Naive B cell (primary cell): Measurements from ENCODE around the gene MYH6. TPM values are rescaled to one million over a fixed set of nuclear protein-coding genes. Genes with fewer than 3 reads are reported as not detected.
A peak's percentile ranks its signal among the peaks of the same experiment; 100 is the strongest.

Experiments
- ATAC-seq, 2 donors: fragments of 150-1000 bp; cut with Tn5 transposase; 2 replicates each; pipeline ENCODE4 v1.10.0; 2021; ENCODE audit warnings: low read depth in 2 of 2, mild to moderate bottlenecking in 2 of 2, moderate library complexity in 2 of 2
- DNase-seq: peaks from one replicate; pipeline ENCODE4 v3.0.0; 2022
- H3K27ac Mint-ChIP-seq, 6 donors: one replicate each; pipeline ENCODE4 v1.8.0; 2020 to 2022; ENCODE audit warnings: mild to moderate bottlenecking in 6 of 6, mixed read lengths in 6 of 6, moderate library complexity in 5 of 6, inconsistent platforms in 2 of 6
- H3K27me3 Mint-ChIP-seq, 3 donors: one replicate each; pipeline ENCODE4 v1.8.0; 2021 to 2022; ENCODE audit warnings: mixed read lengths in 3 of 3, mild to moderate bottlenecking in 1 of 3
- H3K36me3 Mint-ChIP-seq, 2 donors: one replicate each; pipeline ENCODE4 v1.8.0; 2020 to 2022; ENCODE audit warnings: mixed read lengths in 2 of 2, inconsistent platforms in 1 of 2, mild to moderate bottlenecking in 1 of 2
- H3K4me1 Mint-ChIP-seq, 3 donors: one replicate each; pipeline ENCODE4 v1.8.0; 2020 to 2022; ENCODE audit warnings: mixed read lengths in 3 of 3, inconsistent platforms in 1 of 3, mild to moderate bottlenecking in 1 of 3, moderate library complexity in 1 of 3
- H3K4me3 Mint-ChIP-seq, 8 donors: one replicate each; pipeline ENCODE4 v1.8.0; 2020 to 2022; ENCODE audit warnings: mild to moderate bottlenecking in 8 of 8, mixed read lengths in 8 of 8, moderate library complexity in 8 of 8, inconsistent platforms in 2 of 8
- H3K9me3 Mint-ChIP-seq, 7 donors: one replicate each; pipeline ENCODE4 v1.8.0; 2020 to 2022; ENCODE audit warnings: mixed read lengths in 7 of 7, mild to moderate bottlenecking in 5 of 7, inconsistent platforms in 2 of 7, moderate library complexity in 1 of 7
- polyA plus RNA-seq, 6 donors: library from polyadenylated mRNA; unstranded; fragments of 300-500 nt; fragmentation: Illumina TruSeq; gene quantifications; one replicate each; pipeline ENCODE4 v1.2.3, GENCODE V29; 2021; ENCODE audit warnings: low read depth in 6 of 6

MYH6 gene
- polyA plus RNA-seq, 6 donors from 2014 or later = not detected

DNA sequence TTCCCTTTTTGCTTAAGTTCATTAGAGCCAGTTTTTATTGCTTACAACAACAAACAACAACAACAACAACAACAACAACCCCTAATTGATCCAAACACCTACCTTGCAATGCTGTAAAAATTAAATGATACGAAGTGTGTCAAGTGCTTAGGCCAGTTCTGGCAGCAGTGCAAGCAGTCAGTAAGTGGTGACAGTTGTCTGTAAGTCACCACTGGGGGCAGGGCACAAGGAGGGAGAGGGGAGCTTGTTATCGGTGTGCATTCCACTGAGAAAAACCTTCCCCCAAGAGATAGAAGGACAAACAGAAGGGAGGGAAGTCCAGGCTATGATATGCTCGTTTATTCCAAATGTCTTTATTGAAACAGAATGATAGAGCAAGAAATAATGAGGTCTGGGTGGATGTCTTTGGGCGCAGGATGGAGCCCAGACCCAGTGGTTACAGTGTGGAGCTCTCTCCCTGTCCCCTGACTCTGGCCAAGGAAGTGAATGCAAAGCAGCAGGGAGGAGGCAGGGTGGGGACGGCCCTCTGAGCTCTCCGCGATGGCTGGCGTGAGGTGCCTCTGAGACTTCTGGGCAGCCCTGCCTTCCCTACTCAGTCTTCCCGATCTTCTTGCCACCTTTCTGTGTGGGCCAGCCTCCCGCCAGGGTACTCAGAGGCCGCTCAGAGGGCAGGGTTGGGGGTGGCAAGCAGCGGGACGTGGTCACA, 61.9 kb downstream of the MYH6 start:
- DNase-seq (no peak), ATAC-seq (no peak)
- no peak overlapping the region for H3K4me3 Mint-ChIP-seq
- peaks cover 0 to 4% (median 0%) of the 10 kb centered on the region in 7 donors for H3K9me3 Mint-ChIP-seq
- H3K36me3 Mint-ChIP-seq = peaks cover 0 to 9% of the 10 kb centered on the region in 2 donors
- H3K27ac Mint-ChIP-seq = no peak overlapping the region
- peaks cover 21 to 71% (median 62%) of the 10 kb centered on the region in 3 donors for H3K27me3 Mint-ChIP-seq
- peaks cover 0 to 5% (median 0%) of the 10 kb centered on the region in 3 donors for H3K4me1 Mint-ChIP-seq

DNA sequence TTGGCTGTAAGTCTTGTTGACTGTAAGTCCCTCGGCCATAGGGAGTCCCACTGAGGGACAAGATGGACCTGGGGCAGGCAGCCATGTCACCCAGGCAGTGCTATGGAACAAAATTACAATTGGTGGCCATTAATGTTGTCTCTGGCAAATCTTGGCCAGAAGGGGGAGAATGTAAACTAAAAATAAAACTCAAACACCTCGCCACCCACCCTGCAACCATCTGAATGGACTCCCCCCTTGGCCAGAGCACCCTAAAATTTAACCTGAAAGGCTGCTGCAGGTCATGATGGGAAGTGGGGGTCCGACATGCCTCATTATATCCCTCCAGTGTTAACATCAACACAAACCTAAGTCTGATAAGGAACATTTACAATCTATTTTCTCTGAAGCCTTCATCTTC, 63.6 kb downstream of the MYH6 start:
- H3K4me3 Mint-ChIP-seq = no peak overlapping the region
- peaks cover 7 to 54% (median 46%) of the 10 kb centered on the region in 3 donors for H3K27me3 Mint-ChIP-seq
- peak overlapping the region in 1 of 6 donors; percentile 47 for H3K27ac Mint-ChIP-seq
- H3K36me3 Mint-ChIP-seq = no peaks in the 10 kb centered on the region
- H3K9me3 Mint-ChIP-seq = peaks cover 0 to 8% (median 4%) of the 10 kb centered on the region in 7 donors
- no peak for DNase-seq
- ATAC-seq = no peak
- no peaks in the 10 kb centered on the region for H3K4me1 Mint-ChIP-seq

DNA sequence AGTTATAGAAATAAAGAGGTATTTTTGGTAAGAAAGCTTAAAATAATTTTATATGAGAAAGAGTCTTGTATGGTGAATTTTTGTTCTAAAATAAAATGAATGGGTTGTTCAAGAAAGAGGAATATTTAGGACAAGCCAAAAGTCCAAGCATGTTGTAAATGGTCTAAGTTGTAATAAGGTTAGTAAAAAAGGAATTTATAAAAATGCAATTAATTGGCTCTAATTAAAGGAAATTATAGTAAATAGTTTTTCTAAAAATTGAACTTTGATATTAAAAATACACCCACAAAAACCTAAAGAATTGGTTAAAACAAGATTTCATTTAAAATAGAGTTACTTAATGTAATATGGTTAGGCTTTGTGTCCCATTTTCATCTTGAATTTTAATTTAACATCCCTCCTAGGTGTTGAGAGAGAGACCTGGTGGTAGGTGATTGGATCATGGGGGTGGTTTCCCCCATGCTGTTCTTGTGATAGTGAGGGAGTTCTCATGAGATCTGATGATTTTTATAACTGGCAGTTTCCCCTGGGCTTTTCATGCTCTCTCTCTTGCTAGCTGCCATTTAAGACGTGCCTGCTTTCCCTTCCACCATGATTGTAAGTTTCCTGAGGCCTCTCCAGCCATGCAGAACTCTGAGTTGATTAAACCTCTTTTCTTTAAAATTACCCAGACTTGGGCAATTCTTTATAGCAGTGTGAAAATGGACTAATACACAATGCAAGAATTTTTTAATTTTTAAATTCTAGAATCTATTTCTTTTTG, 68.4 kb downstream of the MYH6 start:
- Mint-ChIP-seq H3K4me3 (no peak overlapping the region), H3K27ac (no peak overlapping the region), H3K27me3 (peaks cover 33 to 57% (median 44%) of the 10 kb centered on the region in 3 donors), H3K9me3 (peaks cover 0 to 16% (median 6%) of the 10 kb centered on the region in 7 donors), H3K36me3 (no peaks in the 10 kb centered on the region), H3K4me1 (no peaks in the 10 kb centered on the region)
- DNase-seq = no peak
- no peak for ATAC-seq

DNA sequence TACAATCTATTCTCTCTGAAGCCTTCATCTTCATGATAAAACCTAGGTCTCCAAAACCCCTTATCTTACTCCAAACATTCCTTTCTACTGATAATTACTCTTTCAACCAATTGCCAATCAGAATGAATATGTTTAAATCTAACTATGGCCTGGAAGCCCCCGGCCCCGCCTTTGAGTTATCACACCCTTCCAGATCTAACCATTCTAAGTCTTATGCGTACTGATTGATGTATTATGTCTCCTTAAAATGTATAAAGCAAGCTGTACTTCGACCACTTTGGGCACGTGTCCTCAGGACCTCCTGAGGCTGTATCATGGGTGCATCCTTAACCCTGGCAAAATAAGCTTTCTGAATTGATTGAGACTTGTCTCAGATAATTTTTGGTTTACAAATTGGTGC, 72.5 kb downstream of the MYH6 start:
- H3K27ac Mint-ChIP-seq = no peak overlapping the region
- no peak for ATAC-seq
- H3K36me3 Mint-ChIP-seq = no peaks in the 10 kb centered on the region

More for the DNA sequence above, 72.5 kb downstream of the MYH6 start:
- DNase-seq = no peak
- peaks cover 31 to 40% (median 39%) of the 10 kb centered on the region in 3 donors for H3K27me3 Mint-ChIP-seq
- H3K4me1 Mint-ChIP-seq = no peaks in the 10 kb centered on the region
- H3K4me3 Mint-ChIP-seq = no peak overlapping the region
- H3K9me3 Mint-ChIP-seq = peaks cover 0 to 16% (median 6%) of the 10 kb centered on the region in 7 donors

Other genes starting within 250 kb of the MYH6 start
- gene SLC7A8, start 224.6 kb downstream of the MYH6 start, polyA plus RNA-seq = under 1 TPM in 3 of 6 donors, not detected in 3; 0.31 to 0.50 (median 0.48) TPM
- gene RNF212B, start 170.3 kb downstream of the MYH6 start, polyA plus RNA-seq = not detected
- gene HOMEZ, start 122.1 kb downstream of the MYH6 start, polyA plus RNA-seq = 1 to 10 TPM; 1.0 to 6.9 (median 4.8) TPM
- gene PPP1R3E, start 105.4 kb downstream of the MYH6 start, polyA plus RNA-seq = 10 to 100 TPM in 1 of 6 donors, 1 to 10 TPM in 5; 3.9 to 11.8 (median 5.1) TPM
- gene BCL2L2, start 101.4 kb downstream of the MYH6 start, polyA plus RNA-seq = under 1 TPM in 3 of 6 donors, not detected in 3; 0.22 to 0.72 (median 0.28) TPM
- 100 to 1,000 TPM; 114 to 160 (median 145) TPM for gene PABPN1, start 86.8 kb downstream of the MYH6 start, polyA plus RNA-seq
- under 1 TPM in 2 of 6 donors, not detected in 4; 0.29 to 0.66 TPM for gene SLC22A17, start 55.4 kb downstream of the MYH6 start, polyA plus RNA-seq
- not detected for gene EFS, start 43.1 kb downstream of the MYH6 start, polyA plus RNA-seq
- gene IL25, start 35.5 kb downstream of the MYH6 start, polyA plus RNA-seq = not detected
- gene CMTM5, start 31.2 kb downstream of the MYH6 start, polyA plus RNA-seq = 1 to 10 TPM in 2 of 6 donors, under 1 TPM in 2, not detected in 2; 0.36 to 2.5 (median 1.6) TPM
- gene MYH7, start 27.4 kb upstream of the MYH6 start, polyA plus RNA-seq = not detected
- 100 to 1,000 TPM in 1 of 6 donors, 10 to 100 TPM in 5; 54.2 to 105 (median 76.4) TPM for gene NGDN, start 61.4 kb upstream of the MYH6 start, polyA plus RNA-seq
- gene ZFHX2, start 143.5 kb upstream of the MYH6 start, polyA plus RNA-seq = under 1 TPM in 3 of 6 donors, not detected in 3; 0.03 to 0.38 (median 0.04) TPM
- gene THTPA, start 148.0 kb upstream of the MYH6 start, polyA plus RNA-seq = 10 to 100 TPM; 16.0 to 28.3 (median 21.7) TPM
- 100 to 1,000 TPM in 1 of 6 donors, 10 to 100 TPM in 5; 58.3 to 116 (median 80.4) TPM for gene AP1G2, start 159.5 kb upstream of the MYH6 start, polyA plus RNA-seq
- gene JPH4, start 170.5 kb upstream of the MYH6 start, polyA plus RNA-seq = 1 to 10 TPM in 1 of 6 donors, under 1 TPM in 2, not detected in 3; 0.09 to 1.3 (median 0.17) TPM
- not detected for gene DHRS2, start 228.1 kb upstream of the MYH6 start, polyA plus RNA-seq